K562 (cell line): ENCODE results near the gene PDE6B. TPM values are rescaled to one million over a fixed set of nuclear protein-coding genes. Genes with fewer than 3 reads are reported as not detected.
A peak's percentile ranks its signal among the peaks of the same experiment; 100 is the strongest.

Experiments
- EGR1 ChIP-seq: fragments of 450-650 bp; conservative IDR thresholded peaks from 2 replicates; pipeline ENCODE4 v1.6.1; 2017; ENCODE audit warnings: mild to moderate bottlenecking
- HDAC1 ChIP-seq, 2 experiments: fragments of 450-650 bp; IDR thresholded peaks; 2 replicates each; pipeline ENCODE4 v1.6.1; 2016 to 2017; ENCODE audit warnings: inconsistent platforms in 1 of 2, mild to moderate bottlenecking in 1 of 2, moderate library complexity in 1 of 2
- HDAC2 ChIP-seq: fragments of 450-650 bp; IDR thresholded peaks from 2 replicates; pipeline ENCODE4 v1.6.1; 2016; ENCODE audit warnings: mild to moderate bottlenecking
- L3MBTL2 ChIP-seq: fragments of 450-650 bp; IDR thresholded peaks from 2 replicates; pipeline ENCODE4 v1.6.1; 2016; ENCODE audit warnings: mild to moderate bottlenecking, moderate library complexity
- NUFIP1 ChIP-seq: fragments of 450-650 bp; IDR thresholded peaks from 2 replicates; pipeline ENCODE4 v1.6.1; 2018; ENCODE audit not compliant: partially characterized antibody
- PHF8 ChIP-seq: fragments of 200-600 bp; sonication (generic); IDR thresholded peaks from 2 replicates; pipeline ENCODE4 v1.6.1; 2012; ENCODE audit warnings: mixed run types, mild to moderate bottlenecking, inconsistent platforms, low read length, moderate library complexity, borderline replicate concordance
- SIN3A ChIP-seq, 2 experiments: fragments of 150-350 bp in 1 of 2; IDR thresholded peaks; 2 replicates each; pipeline ENCODE4 v1.6.1; 2011 to 2016; ENCODE audit warnings: borderline replicate concordance in 2 of 2, low read depth in 2 of 2, low read length in 2 of 2, mild to moderate bottlenecking in 2 of 2, moderate library complexity in 2 of 2; ENCODE audit not compliant: control insufficient read depth in 1 of 2
- TGIF2 ChIP-seq: sonication (generic); formaldehyde crosslinking; IDR thresholded peaks from 2 replicates; pipeline ENCODE4 v1.8.1; 2022; ENCODE audit warnings: mild to moderate bottlenecking, missing genetic modification reagents, moderate library complexity
- XRCC5 ChIP-seq: fragments of 200-400 bp; formaldehyde crosslinking; IDR thresholded peaks from 2 replicates; pipeline ENCODE4 v1.6.1; 2017; ENCODE audit warnings: low read depth, mild to moderate bottlenecking, low read length
- YY1 ChIP-seq, 3 experiments: IDR thresholded peaks; 2 replicates each; pipeline ENCODE4 v1.6.1; 2011; ENCODE audit warnings: low read length in 2 of 3, mild to moderate bottlenecking in 2 of 3, moderate library complexity in 2 of 3, borderline replicate concordance in 1 of 3, control low read depth in 1 of 3, low read depth in 1 of 3; ENCODE audit not compliant: insufficient read depth in 3 of 3, insufficient replicate concordance in 2 of 3, control insufficient read depth in 1 of 3, insufficient read length in 1 of 3; ENCODE audit errors: extremely low read depth in 1 of 3
- polyA plus RNA-seq, 8 experiments: library from polyadenylated mRNA; depleted of rRNA in 4 of 8; stranded (reverse) in 5 of 8; unstranded in 3 of 8; fragments of >200 nt; fragmentation: Nextera tagmentation in 2 of 8; fragmentation: Illumina TruSeq in 1 of 8; extraction: Ambion mirVana in 2 of 8; extraction: Trizol in 1 of 8; gene quantifications; 2 replicates each; pipeline versions ENCODE4 v1.2.1 to v1.2.3, GENCODE V29; 2011 to 2014; ENCODE audit warnings: inconsistent platforms in 1 of 8, missing spikeins in 1 of 8
- total RNA-seq, 7 experiments: library from RNA; depleted of rRNA in 6 of 7; stranded (reverse); fragments of >200 nt in 6 of 7; fragmentation: Illumina TruSeq in 2 of 7; extraction: Trizol in 2 of 7; gene quantifications; 2 replicates each; pipeline versions ENCODE4 v1.2.1 to v1.2.3, GENCODE V29; 2011 to 2021; ENCODE audit warnings: low replicate concordance in 1 of 7
- TF ChIP-seq, protein P1 (sequence below): IDR thresholded peaks from 2 replicates; pipeline ENCODE4 v1.6.1; 2011; ENCODE audit warnings: borderline replicate concordance, low read depth, mild to moderate bottlenecking, moderate library complexity, low read length; ENCODE audit not compliant: insufficient read depth, poor library complexity, severe bottlenecking
- TF ChIP-seq, protein P2 (sequence below), 2 experiments: fragments of 450-650 bp; conservative IDR thresholded peaks; 2 replicates each; pipeline ENCODE4 v1.6.1; 2017; ENCODE audit warnings: mild to moderate bottlenecking in 2 of 2, moderate library complexity in 2 of 2
- TF ChIP-seq, protein P3 (sequence below): fragments of 450-650 bp; IDR thresholded peaks from 2 replicates; pipeline ENCODE4 v1.6.1; 2016; ENCODE audit warnings: borderline replicate concordance
- TF ChIP-seq, protein P4 (sequence below): sonication (generic); formaldehyde crosslinking; IDR thresholded peaks from 2 replicates; pipeline ENCODE4 v1.4.0; 2020; ENCODE audit warnings: mild to moderate bottlenecking, missing genetic modification reagents
- TF ChIP-seq, protein P5 (sequence below): fragments of 450-650 bp; IDR thresholded peaks from 2 replicates; pipeline ENCODE4 v1.6.1; 2016

The PDE6B gene
- total and polyA plus RNA-seq, 9 of the 15 experiments (the other 6 are each of a cell fraction or from before 2014, with no cell fraction given), result 0.04 TPM; not detected in 8

DNA sequence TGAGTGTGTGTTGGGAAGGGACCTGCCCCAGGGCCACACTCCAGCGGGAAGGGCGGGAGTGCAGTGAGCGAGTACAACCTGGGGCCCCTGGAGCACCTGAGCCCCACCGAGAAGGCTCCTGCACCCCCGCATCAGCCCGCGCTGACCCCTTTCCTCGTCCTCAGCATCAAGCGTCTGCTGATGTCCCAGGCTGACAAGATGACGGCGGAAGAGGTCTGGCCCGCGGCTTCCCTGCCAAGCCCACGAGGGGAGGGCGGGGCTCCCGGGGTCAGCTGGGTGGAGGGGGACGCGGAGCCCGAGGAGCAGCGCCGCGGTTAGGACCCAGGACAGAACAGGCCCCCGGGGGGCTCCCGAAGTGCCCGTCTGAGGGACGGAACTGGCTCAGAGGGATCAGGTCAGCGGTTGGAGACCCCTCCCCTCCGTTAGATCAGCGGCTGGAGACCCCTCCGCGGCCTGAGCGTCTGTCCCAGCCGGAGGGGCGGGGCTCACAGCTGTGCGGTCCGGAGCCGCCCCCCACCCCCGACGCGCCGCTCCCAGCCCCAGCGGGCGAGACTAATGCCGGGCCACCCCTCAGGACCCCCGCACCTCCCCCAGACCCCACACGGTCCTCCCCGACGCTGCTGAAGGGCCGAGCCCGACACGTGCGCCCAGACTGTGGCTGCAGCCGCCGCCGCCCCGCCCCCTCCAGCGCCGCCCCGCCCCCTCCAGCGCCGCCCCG lies 55.7 kb downstream of the PDE6B start (continued):
- TF ChIP-seq, protein P1, sequence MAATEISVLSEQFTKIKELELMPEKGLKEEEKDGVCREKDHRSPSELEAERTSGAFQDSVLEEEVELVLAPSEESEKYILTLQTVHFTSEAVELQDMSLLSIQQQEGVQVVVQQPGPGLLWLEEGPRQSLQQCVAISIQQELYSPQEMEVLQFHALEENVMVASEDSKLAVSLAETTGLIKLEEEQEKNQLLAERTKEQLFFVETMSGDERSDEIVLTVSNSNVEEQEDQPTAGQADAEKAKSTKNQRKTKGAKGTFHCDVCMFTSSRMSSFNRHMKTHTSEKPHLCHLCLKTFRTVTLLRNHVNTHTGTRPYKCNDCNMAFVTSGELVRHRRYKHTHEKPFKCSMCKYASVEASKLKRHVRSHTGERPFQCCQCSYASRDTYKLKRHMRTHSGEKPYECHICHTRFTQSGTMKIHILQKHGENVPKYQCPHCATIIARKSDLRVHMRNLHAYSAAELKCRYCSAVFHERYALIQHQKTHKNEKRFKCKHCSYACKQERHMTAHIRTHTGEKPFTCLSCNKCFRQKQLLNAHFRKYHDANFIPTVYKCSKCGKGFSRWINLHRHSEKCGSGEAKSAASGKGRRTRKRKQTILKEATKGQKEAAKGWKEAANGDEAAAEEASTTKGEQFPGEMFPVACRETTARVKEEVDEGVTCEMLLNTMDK, result no peak
- TF ChIP-seq, protein P2, sequence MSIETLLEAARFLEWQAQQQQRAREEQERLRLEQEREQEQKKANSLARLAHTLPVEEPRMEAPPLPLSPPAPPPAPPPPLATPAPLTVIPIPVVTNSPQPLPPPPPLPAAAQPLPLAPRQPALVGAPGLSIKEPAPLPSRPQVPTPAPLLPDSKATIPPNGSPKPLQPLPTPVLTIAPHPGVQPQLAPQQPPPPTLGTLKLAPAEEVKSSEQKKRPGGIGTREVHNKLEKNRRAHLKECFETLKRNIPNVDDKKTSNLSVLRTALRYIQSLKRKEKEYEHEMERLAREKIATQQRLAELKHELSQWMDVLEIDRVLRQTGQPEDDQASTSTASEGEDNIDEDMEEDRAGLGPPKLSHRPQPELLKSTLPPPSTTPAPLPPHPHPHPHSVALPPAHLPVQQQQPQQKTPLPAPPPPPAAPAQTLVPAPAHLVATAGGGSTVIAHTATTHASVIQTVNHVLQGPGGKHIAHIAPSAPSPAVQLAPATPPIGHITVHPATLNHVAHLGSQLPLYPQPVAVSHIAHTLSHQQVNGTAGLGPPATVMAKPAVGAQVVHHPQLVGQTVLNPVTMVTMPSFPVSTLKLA (conservative IDR thresholded peaks at IDR 0.05), result peak; percentile 83 to 92
- TF ChIP-seq TGIF2 (CRISPR knock-in tag), result 0 out of 2 replicates have a peak, but pooled peaks have one; percentile 11
- TF ChIP-seq XRCC5, result no peak
- TF ChIP-seq, protein P3, sequence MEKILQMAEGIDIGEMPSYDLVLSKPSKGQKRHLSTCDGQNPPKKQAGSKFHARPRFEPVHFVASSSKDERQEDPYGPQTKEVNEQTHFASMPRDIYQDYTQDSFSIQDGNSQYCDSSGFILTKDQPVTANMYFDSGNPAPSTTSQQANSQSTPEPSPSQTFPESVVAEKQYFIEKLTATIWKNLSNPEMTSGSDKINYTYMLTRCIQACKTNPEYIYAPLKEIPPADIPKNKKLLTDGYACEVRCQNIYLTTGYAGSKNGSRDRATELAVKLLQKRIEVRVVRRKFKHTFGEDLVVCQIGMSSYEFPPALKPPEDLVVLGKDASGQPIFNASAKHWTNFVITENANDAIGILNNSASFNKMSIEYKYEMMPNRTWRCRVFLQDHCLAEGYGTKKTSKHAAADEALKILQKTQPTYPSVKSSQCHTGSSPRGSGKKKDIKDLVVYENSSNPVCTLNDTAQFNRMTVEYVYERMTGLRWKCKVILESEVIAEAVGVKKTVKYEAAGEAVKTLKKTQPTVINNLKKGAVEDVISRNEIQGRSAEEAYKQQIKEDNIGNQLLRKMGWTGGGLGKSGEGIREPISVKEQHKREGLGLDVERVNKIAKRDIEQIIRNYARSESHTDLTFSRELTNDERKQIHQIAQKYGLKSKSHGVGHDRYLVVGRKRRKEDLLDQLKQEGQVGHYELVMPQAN, result peak; percentile 65; the same call in 1 of the 2 replicates
- TF ChIP-seq YY1 (IDR thresholded peaks at IDR 0.05; ENCODE audit: borderline replicate concordance in 1 of 3, control insufficient read depth in 1 of 3, extremely low read depth in 1 of 3, insufficient read depth in 3 of 3, insufficient read length in 1 of 3, insufficient replicate concordance in 2 of 3, low read depth in 1 of 3, low read length in 2 of 3), result peak in 1 of 3 experiments; percentile 69
- TF ChIP-seq, protein P4, sequence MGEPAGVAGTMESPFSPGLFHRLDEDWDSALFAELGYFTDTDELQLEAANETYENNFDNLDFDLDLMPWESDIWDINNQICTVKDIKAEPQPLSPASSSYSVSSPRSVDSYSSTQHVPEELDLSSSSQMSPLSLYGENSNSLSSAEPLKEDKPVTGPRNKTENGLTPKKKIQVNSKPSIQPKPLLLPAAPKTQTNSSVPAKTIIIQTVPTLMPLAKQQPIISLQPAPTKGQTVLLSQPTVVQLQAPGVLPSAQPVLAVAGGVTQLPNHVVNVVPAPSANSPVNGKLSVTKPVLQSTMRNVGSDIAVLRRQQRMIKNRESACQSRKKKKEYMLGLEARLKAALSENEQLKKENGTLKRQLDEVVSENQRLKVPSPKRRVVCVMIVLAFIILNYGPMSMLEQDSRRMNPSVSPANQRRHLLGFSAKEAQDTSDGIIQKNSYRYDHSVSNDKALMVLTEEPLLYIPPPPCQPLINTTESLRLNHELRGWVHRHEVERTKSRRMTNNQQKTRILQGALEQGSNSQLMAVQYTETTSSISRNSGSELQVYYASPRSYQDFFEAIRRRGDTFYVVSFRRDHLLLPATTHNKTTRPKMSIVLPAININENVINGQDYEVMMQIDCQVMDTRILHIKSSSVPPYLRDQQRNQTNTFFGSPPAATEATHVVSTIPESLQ (CRISPR knock-in tag), result peak; percentile 36; the same call in 1 of the 2 replicates
- TF ChIP-seq, protein P5, sequence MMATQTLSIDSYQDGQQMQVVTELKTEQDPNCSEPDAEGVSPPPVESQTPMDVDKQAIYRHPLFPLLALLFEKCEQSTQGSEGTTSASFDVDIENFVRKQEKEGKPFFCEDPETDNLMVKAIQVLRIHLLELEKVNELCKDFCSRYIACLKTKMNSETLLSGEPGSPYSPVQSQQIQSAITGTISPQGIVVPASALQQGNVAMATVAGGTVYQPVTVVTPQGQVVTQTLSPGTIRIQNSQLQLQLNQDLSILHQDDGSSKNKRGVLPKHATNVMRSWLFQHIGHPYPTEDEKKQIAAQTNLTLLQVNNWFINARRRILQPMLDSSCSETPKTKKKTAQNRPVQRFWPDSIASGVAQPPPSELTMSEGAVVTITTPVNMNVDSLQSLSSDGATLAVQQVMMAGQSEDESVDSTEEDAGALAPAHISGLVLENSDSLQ, result peak; percentile 63
- TF ChIP-seq HDAC2, result peak; percentile 43; the same call in 1 of the 2 replicates
- no peak for TF ChIP-seq NUFIP1
- TF ChIP-seq HDAC1 (IDR thresholded peaks at IDR 0.05), result peak in 1 of 2 experiments; percentile 81; a peak in 2 of 4 replicates
- peak; percentile 73 to 84; a peak in 2 of 4 replicates for TF ChIP-seq SIN3A (IDR thresholded peaks at IDR 0.05; ENCODE audit: borderline replicate concordance in 2 of 2, control insufficient read depth in 1 of 2, low read depth in 2 of 2, low read length in 2 of 2)
- 0 out of 2 replicates have a peak, but pooled peaks have one; percentile 8 for TF ChIP-seq EGR1
- peak; percentile 64 for TF ChIP-seq L3MBTL2
- peak; percentile 34; the same call in 1 of the 2 replicates for TF ChIP-seq PHF8
